ENCODE measurements around the gene HSP90B1. TPM values are rescaled to one million over a fixed set of nuclear protein-coding genes. Genes with fewer than 3 reads are reported as not detected.

HSP90B1 gene
- total and polyA plus RNA-seq, 10 of the 15 experiments (the other 5 are each of a cell fraction or from before 2014, with no cell fraction given), result 254 to 968 (median 560) TPM

GRCh38 chr12:103994235-103994634 lies 64.0 kb downstream of the HSP90B1 start:
- BruUV-seq (replicated peaks), result no TSS peak
- FAIRE-seq (no peak), DNase-seq (ENCODE audit: low read depth, low spot score) (no peak), ATAC-seq (no peak)
- intact Hi-C loops (cut with micrococcal nuclease; ENCODE audit: unreplicated experiment) (loop anchor here (10.0 kb wide), 1 partner anchor 111 kb away; no protein-coding TSS in a partner anchor), in situ Hi-C loops (cut with MboI) (no loop called here)
- H3K27ac ChIP-seq (ENCODE audit: control insufficient read depth, insufficient read depth), result no peak overlapping the region
- CTCF ChIA-PET, result no interaction called here
- POLR2A ChIA-PET, result no interaction called here
- RAD21 ChIA-PET (ENCODE audit: unreplicated experiment), result interaction anchor here (1.1 kb wide), 1 partner anchor 115 kb away, joined by 3 read pairs; no protein-coding TSS in a partner anchor
- H3K4me2 ChIP-seq (ENCODE audit: control insufficient read depth, insufficient read depth), result no peak overlapping the region
- 76% methylated on average over 4 of the region's 4 CpGs for WGBS (ENCODE audit: insufficient coverage, insufficient replicate concordance, low lambda C conversion rate, missing lambda C conversion rate)
- H3K36me3 ChIP-seq (ENCODE audit: control insufficient read depth in 2 of 2, insufficient read depth in 2 of 2, low read length in 1 of 2), result no peaks in the 10 kb centered on the region
- no peaks in the 10 kb centered on the region for H3K9me3 ChIP-seq (replicated peaks; ENCODE audit: control insufficient read depth, insufficient read depth, low read length)
- H4K20me1 ChIP-seq (ENCODE audit: control insufficient read depth, insufficient read depth), result no peaks in the 10 kb centered on the region
- H3K4me1 ChIP-seq (ENCODE audit: control insufficient read depth, insufficient read depth, low read length), result no peaks in the 10 kb centered on the region
- SMC1A ChIA-PET (ENCODE audit: uncharacterized antibody, unreplicated experiment), result interaction anchor here (0.8 kb wide), 1 partner anchor 23 kb away, joined by 3 read pairs; no protein-coding TSS in a partner anchor
- no peak overlapping the region for H3K4me3 ChIP-seq
- H3K27me3 ChIP-seq (replicated peaks in 1 of 2; ENCODE audit: control insufficient read depth in 2 of 2, insufficient read depth in 2 of 2, low read length in 1 of 2), result no peaks in the 10 kb centered on the region
- H2AFZ ChIP-seq (ENCODE audit: control insufficient read depth, low read depth, low read length), result no peak overlapping the region
- H3K79me2 ChIP-seq (ENCODE audit: control insufficient read depth, insufficient read depth, low read length), result no peaks in the 10 kb centered on the region
- no peak overlapping the region for H3K9ac ChIP-seq (ENCODE audit: control insufficient read depth, insufficient read depth, low read length)
- TF ChIP-seq SMARCA5 (IDR thresholded peaks at IDR 0.05) (no peak), PML (IDR thresholded peaks at IDR 0.05; ENCODE audit: low read length) (no peak), BCLAF1 (IDR thresholded peaks at IDR 0.05) (no peak), NFXL1 (IDR thresholded peaks at IDR 0.05; ENCODE audit: borderline replicate concordance) (no peak), ATF2 (IDR thresholded peaks at IDR 0.05; ENCODE audit: low read length) (no peak), TCF12 (IDR thresholded peaks at IDR 0.05; ENCODE audit: low read depth, low read length) (no peak), CUX1 (IDR thresholded peaks at IDR 0.05; ENCODE audit: insufficient replicate concordance, low read depth, low read length) (no peak), CEBPB (IDR thresholded peaks at IDR 0.05; ENCODE audit: borderline replicate concordance in 1 of 2, low read depth in 2 of 2, low read length in 2 of 2) (no peak), SREBF1 (IDR thresholded peaks at IDR 0.05; ENCODE audit: low read length) (no peak), SIX5 (IDR thresholded peaks at IDR 0.05; ENCODE audit: low read depth, low read length, severe bottlenecking) (no peak), ZZZ3 (IDR thresholded peaks at IDR 0.05; ENCODE audit: control insufficient read depth, insufficient read length, low read depth) (no peak), RAD51 (IDR thresholded peaks at IDR 0.05) (no peak), BCL3 (IDR thresholded peaks at IDR 0.05; ENCODE audit: borderline replicate concordance, insufficient read depth, low read depth, low read length, poor library complexity, severe bottlenecking) (no peak), ASH2L (IDR thresholded peaks at IDR 0.05; ENCODE audit: borderline replicate concordance, low read depth) (no peak)
